ENCODE measurements around the gene SLC24A4.
A peak's percentile ranks its signal among the peaks of the same experiment; 100 is the strongest.

SLC24A4 gene

GRCh38 chr14:92323011-92323915 lies at the start of gene SLC24A4:
Gene SLC24A4, plus strand, starts transcription at chr14:92323165. Its CDS starts 666 bp downstream, at chr14:92323831.
- peak; percentile 56 for DNase-seq

GRCh38 chr14:92273166-92273565 lies 49.8 kb upstream of the SLC24A4 start:
- no peak for DNase-seq

GRCh38 chr14:92274055-92274454 lies 48.9 kb upstream of the SLC24A4 start:
- no peak for DNase-seq

- no peak for DNase-seq
These were observed 46.9 kb upstream of the SLC24A4 start for GRCh38 chr14:92276074-92276473.

- no peak for DNase-seq
These were observed 45.9 kb upstream of the SLC24A4 start for GRCh38 chr14:92277031-92277430.

GRCh38 chr14:92280554-92281262 lies 42.3 kb upstream of the SLC24A4 start:
- no peak for DNase-seq

- DNase-seq, result no peak
These were observed 40.3 kb upstream of the SLC24A4 start for GRCh38 chr14:92282669-92283068.

- DNase-seq, result no peak
These were observed 37.7 kb upstream of the SLC24A4 start for GRCh38 chr14:92285311-92285710.

- no peak for DNase-seq
These were observed 35.0 kb upstream of the SLC24A4 start for GRCh38 chr14:92287987-92288386.

- DNase-seq, result no peak
These were observed 33.8 kb upstream of the SLC24A4 start for GRCh38 chr14:92288994-92289660.

- DNase-seq, result no peak
These were observed 30.3 kb upstream of the SLC24A4 start for GRCh38 chr14:92292673-92293072.

GRCh38 chr14:92294506-92294905 lies 28.5 kb upstream of the SLC24A4 start:
- DNase-seq, result no peak

- no peak for DNase-seq
These were observed 25.0 kb upstream of the SLC24A4 start for GRCh38 chr14:92297818-92298595.

- no peak for DNase-seq
These were observed 20.5 kb upstream of the SLC24A4 start for GRCh38 chr14:92302481-92302880.

GRCh38 chr14:92308716-92309115 lies 14.2 kb upstream of the SLC24A4 start:
- no peak for DNase-seq

- DNase-seq, result no peak
These were observed 12.9 kb upstream of the SLC24A4 start for GRCh38 chr14:92309968-92310530.

- DNase-seq, result no peak
These were observed 12.1 kb upstream of the SLC24A4 start for GRCh38 chr14:92310776-92311375.

- DNase-seq, result no peak
These were observed 8.8 kb upstream of the SLC24A4 start for GRCh38 chr14:92314182-92314581.

- DNase-seq, result no peak
These were observed 7.7 kb upstream of the SLC24A4 start for GRCh38 chr14:92315050-92315805.

- DNase-seq, result no peak
These were observed 6.8 kb upstream of the SLC24A4 start for GRCh38 chr14:92316176-92316575.

- DNase-seq, result no peak
These were observed 6.0 kb upstream of the SLC24A4 start for GRCh38 chr14:92316937-92317336.
